Endodermal cell (in vitro differentiated cells): ENCODE data around the gene VIPR2. TPM values are rescaled to one million over a fixed set of nuclear protein-coding genes. Genes with fewer than 3 reads are reported as not detected.

Source experiments
- DNase-seq: peaks from one replicate; pipeline ENCODE4 v3.0.0-alpha.2; 2017
- H3K27ac ChIP-seq: 2 replicates; pipeline ENCODE4 v1.5.1; 2013; ENCODE audit warnings: mild to moderate bottlenecking, low read depth, low read length, moderate library complexity
- H3K27me3 ChIP-seq: 2 replicates; pipeline ENCODE4 v1.6.1; 2013; ENCODE audit warnings: mild to moderate bottlenecking, low read length, moderate library complexity; ENCODE audit not compliant: insufficient read depth, control insufficient read depth, poor library complexity, severe bottlenecking
- H3K36me3 ChIP-seq: 2 replicates; pipeline ENCODE4 v1.7.0; 2013; ENCODE audit warnings: mild to moderate bottlenecking, low read length, moderate library complexity; ENCODE audit not compliant: control insufficient read depth, insufficient read depth
- H3K4me1 ChIP-seq: one replicate; pipeline ENCODE4 v1.7.0; 2013; ENCODE audit warnings: low read length; ENCODE audit not compliant: control insufficient read depth, insufficient read depth
- H3K4me3 ChIP-seq: 2 replicates; pipeline ENCODE4 v1.5.1; 2013; ENCODE audit warnings: mild to moderate bottlenecking, low read length, moderate library complexity
- H3K9ac ChIP-seq: 2 replicates; pipeline ENCODE4 v1.6.1; 2013; ENCODE audit warnings: mild to moderate bottlenecking, low read length, moderate library complexity; ENCODE audit not compliant: poor library complexity, severe bottlenecking; ENCODE audit errors: extremely low read depth
- H3K9me3 ChIP-seq: 2 replicates; pipeline ENCODE4 v1.6.1; 2013; ENCODE audit warnings: mild to moderate bottlenecking, low read length, moderate library complexity; ENCODE audit not compliant: control insufficient read depth
- H3K27ac Mint-ChIP-seq: 2 replicates; pipeline ENCODE4 v1.8.0; 2020; ENCODE audit warnings: mixed read lengths
- H3K27me3 Mint-ChIP-seq: 2 replicates; pipeline ENCODE4 v1.8.0; 2021; ENCODE audit warnings: mild to moderate bottlenecking, mixed read lengths; ENCODE audit not compliant: insufficient read depth
- H3K36me3 Mint-ChIP-seq: 2 replicates; pipeline ENCODE4 v1.8.0; 2020; ENCODE audit warnings: low read depth, mixed read lengths
- H3K4me1 Mint-ChIP-seq: 2 replicates; pipeline ENCODE4 v1.8.0; 2020; ENCODE audit warnings: mixed read lengths
- H3K4me3 Mint-ChIP-seq: 2 replicates; pipeline ENCODE4 v1.8.0; 2020; ENCODE audit warnings: mild to moderate bottlenecking, moderate library complexity, mixed read lengths
- H3K9me3 Mint-ChIP-seq: 2 replicates; pipeline ENCODE4 v1.8.0; 2020; ENCODE audit warnings: mild to moderate bottlenecking, mixed read lengths
- CTCF ChIP-seq: fragments of 200-600 bp; sonication (generic); conservative IDR thresholded peaks from 2 replicates; pipeline ENCODE4 v1.5.0; 2021; ENCODE audit warnings: antibody characterized with exemption, mild to moderate bottlenecking
- WGBS, 2 experiments: methylation state at CpG; one replicate each; pipeline versions ENCODE4 v1.1.5 to v1.1.7; 2013; ENCODE audit warnings: missing lambda C conversion rate in 2 of 2, mixed read lengths in 1 of 2; ENCODE audit not compliant: insufficient coverage in 1 of 2, insufficient read length in 1 of 2; 5-methylcytosine and 5-hydroxymethylcytosine counted together
- total RNA-seq, 2 donors: library from RNA; stranded (reverse); fragmentation: NEBNext Ultra II Directional in 1 of 2; extraction: Animal tissue kit (Norgen Biotek cat#: 25700) in 1 of 2; gene quantifications; 2 replicates in 1 of 2; 3 replicates in 1 of 2; pipeline ENCODE4 v1.2.1, GENCODE V29; 2021

VIPR2 gene
- total RNA-seq, 2 donors from 2014 or later, result 0.64 to 1.8 TPM

- H3K9ac ChIP-seq, result no peak overlapping the region
- no peak overlapping the region for H3K4me3 Mint-ChIP-seq
- 85 to 94% methylated on average over 22 to 26 of the region's 26 CpGs for WGBS, 2 experiments
These were observed 78.7 kb downstream of the VIPR2 start for GRCh38 chr7:159065852-159066480.

GRCh38 chr7:159064816-159065510 is 79.7 kb downstream of the VIPR2 start:
- H3K4me1 ChIP-seq, result no peaks in the 10 kb centered on the region
- no peak overlapping the region for H3K4me3 ChIP-seq
- peaks cover 5% of the 10 kb centered on the region for H3K9me3 ChIP-seq
- no peaks in the 10 kb centered on the region for H3K4me1 Mint-ChIP-seq
- no peak overlapping the region for H3K27ac ChIP-seq
- H3K9me3 Mint-ChIP-seq, result peaks cover 11% of the 10 kb centered on the region
- no peak overlapping the region for H3K27ac Mint-ChIP-seq
- no peak for DNase-seq
- no peak overlapping the region for H3K4me3 Mint-ChIP-seq
- TF ChIP-seq CTCF, result no peak
- no peaks in the 10 kb centered on the region for H3K27me3 ChIP-seq
- H3K36me3 Mint-ChIP-seq, result no peaks in the 10 kb centered on the region
- no peak overlapping the region for H3K9ac ChIP-seq
- WGBS, 2 experiments, result 87 to 92% methylated on average over 12 to 23 of the region's 23 CpGs
- H3K36me3 ChIP-seq, result no peaks in the 10 kb centered on the region
- H3K27me3 Mint-ChIP-seq, result peaks cover 8% of the 10 kb centered on the region

More at GRCh38 chr7:159065852-159066480, 78.7 kb downstream of the VIPR2 start:
- no peak overlapping the region for H3K4me3 ChIP-seq
- H3K27me3 ChIP-seq, result no peaks in the 10 kb centered on the region
- Mint-ChIP-seq H3K4me1 (no peaks in the 10 kb centered on the region), H3K27me3 (peaks cover 8% of the 10 kb centered on the region), H3K27ac (no peak overlapping the region), H3K9me3 (peaks cover 11% of the 10 kb centered on the region), H3K36me3 (no peaks in the 10 kb centered on the region)
- no peak for DNase-seq
- H3K27ac ChIP-seq, result no peak overlapping the region
- no peaks in the 10 kb centered on the region for H3K4me1 ChIP-seq
- H3K9me3 ChIP-seq, result no peaks in the 10 kb centered on the region
- TF ChIP-seq CTCF, result no peak
- no peaks in the 10 kb centered on the region for H3K36me3 ChIP-seq

GRCh38 chr7:159064121-159064815 is 80.4 kb downstream of the VIPR2 start:
- Mint-ChIP-seq H3K4me3 (no peak overlapping the region), H3K4me1 (no peaks in the 10 kb centered on the region), H3K27me3 (peaks cover 8% of the 10 kb centered on the region), H3K9me3 (peaks cover 11% of the 10 kb centered on the region), H3K36me3 (no peaks in the 10 kb centered on the region), H3K27ac (no peak overlapping the region)
- Histone ChIP-seq H3K4me1 (no peaks in the 10 kb centered on the region), H3K27me3 (no peaks in the 10 kb centered on the region), H3K4me3 (no peak overlapping the region), H3K9ac (no peak overlapping the region), H3K27ac (no peak overlapping the region), H3K9me3 (peaks cover 5% of the 10 kb centered on the region), H3K36me3 (no peaks in the 10 kb centered on the region)
- DNase-seq, result no peak
- 94 to 95% methylated on average over 16 to 47 of the region's 48 CpGs for WGBS, 2 experiments
- TF ChIP-seq CTCF, result no peak
